Neural crest cell (in vitro differentiated cells): Measurements from ENCODE around the gene HEG1. TPM values are rescaled to one million over a fixed set of nuclear protein-coding genes. Genes with fewer than 3 reads are reported as not detected.

Source experiments
- DNase-seq: peaks from one replicate; pipeline ENCODE4 v3.0.0; 2021; ENCODE audit warnings: low read depth, mixed read lengths, low spot score
- H3K27ac Mint-ChIP-seq: one replicate; pipeline ENCODE4 v1.8.0; 2021; ENCODE audit warnings: mild to moderate bottlenecking, mixed read lengths; ENCODE audit not compliant: unreplicated experiment
- H3K27me3 Mint-ChIP-seq: 2 replicates; pipeline ENCODE4 v1.8.0; 2021; ENCODE audit warnings: low read depth, mild to moderate bottlenecking, mixed read lengths
- H3K36me3 Mint-ChIP-seq: 2 replicates; pipeline ENCODE4 v1.8.0; 2021; ENCODE audit warnings: low read depth, mild to moderate bottlenecking, mixed read lengths
- H3K4me1 Mint-ChIP-seq: 2 replicates; pipeline ENCODE4 v1.8.0; 2021; ENCODE audit warnings: mixed read lengths
- H3K4me3 Mint-ChIP-seq: one replicate; pipeline ENCODE4 v1.8.0; 2021; ENCODE audit warnings: mild to moderate bottlenecking, mixed read lengths
- H3K9me3 Mint-ChIP-seq: 2 replicates; pipeline ENCODE4 v1.8.0; 2021; ENCODE audit warnings: mixed read lengths
- CTCF ChIP-seq: fragments of 200-600 bp; sonication (generic); conservative IDR thresholded peaks from 2 replicates; pipeline ENCODE4 v1.5.0; 2021; ENCODE audit warnings: antibody characterized with exemption, mild to moderate bottlenecking
- total RNA-seq: library from RNA; stranded (reverse); gene quantifications from 2 replicates; pipeline ENCODE4 v1.2.1, GENCODE V29; 2021

Gene HEG1
- total RNA-seq, 1 donor from 2014 or later, result 32.0 TPM

GRCh38 chr3:124985349-124985748 lies 70.4 kb downstream of the HEG1 start:
- TF ChIP-seq CTCF, result no peak
- no peak for DNase-seq
- H3K27ac Mint-ChIP-seq, result no peak overlapping the region
- no peak overlapping the region for H3K4me3 Mint-ChIP-seq
- H3K9me3 Mint-ChIP-seq, result no peaks in the 10 kb centered on the region
- no peaks in the 10 kb centered on the region for H3K4me1 Mint-ChIP-seq
- no peaks in the 10 kb centered on the region for H3K27me3 Mint-ChIP-seq
- H3K36me3 Mint-ChIP-seq, result peaks cover 4% of the 10 kb centered on the region

- no peaks in the 10 kb centered on the region for H3K9me3 Mint-ChIP-seq
- TF ChIP-seq CTCF, result no peak
- no peak for DNase-seq
- H3K4me3 Mint-ChIP-seq, result no peak overlapping the region
- no peak overlapping the region for H3K27ac Mint-ChIP-seq
- H3K4me1 Mint-ChIP-seq, result no peaks in the 10 kb centered on the region
- H3K36me3 Mint-ChIP-seq, result peaks cover under 1% of the 10 kb centered on the region
- H3K27me3 Mint-ChIP-seq, result no peaks in the 10 kb centered on the region
Observed at GRCh38 chr3:124984754-124985153, 71.0 kb downstream of the HEG1 start.

- Mint-ChIP-seq H3K9me3 (no peaks in the 10 kb centered on the region), H3K27ac (no peak overlapping the region), H3K4me3 (no peak overlapping the region), H3K27me3 (no peaks in the 10 kb centered on the region), H3K4me1 (no peaks in the 10 kb centered on the region), H3K36me3 (peaks cover under 1% of the 10 kb centered on the region)
- DNase-seq, result no peak
- TF ChIP-seq CTCF, result no peak
Observed at GRCh38 chr3:124982855-124983254, 72.9 kb downstream of the HEG1 start.

GRCh38 chr3:124981472-124981871 lies 74.3 kb downstream of the HEG1 start:
- Mint-ChIP-seq H3K27ac (no peak overlapping the region), H3K27me3 (no peaks in the 10 kb centered on the region), H3K4me3 (no peak overlapping the region), H3K9me3 (peaks cover 6% of the 10 kb centered on the region), H3K4me1 (no peaks in the 10 kb centered on the region), H3K36me3 (peaks cover 13% of the 10 kb centered on the region)
- DNase-seq, result no peak
- no peak for TF ChIP-seq CTCF

GRCh38 chr3:124978627-124979026 lies 77.2 kb downstream of the HEG1 start:
- H3K27ac Mint-ChIP-seq, result no peak overlapping the region
- H3K9me3 Mint-ChIP-seq, result peaks cover 6% of the 10 kb centered on the region
- H3K27me3 Mint-ChIP-seq, result no peaks in the 10 kb centered on the region
- peaks cover 17% of the 10 kb centered on the region for H3K36me3 Mint-ChIP-seq
- TF ChIP-seq CTCF, result no peak
- no peak overlapping the region for H3K4me3 Mint-ChIP-seq
- DNase-seq, result no peak
- no peaks in the 10 kb centered on the region for H3K4me1 Mint-ChIP-seq

GRCh38 chr3:124976383-124976782 lies 79.4 kb downstream of the HEG1 start:
- Mint-ChIP-seq H3K4me1 (no peaks in the 10 kb centered on the region), H3K4me3 (no peak overlapping the region), H3K9me3 (peaks cover 6% of the 10 kb centered on the region), H3K27me3 (no peaks in the 10 kb centered on the region), H3K27ac (no peak overlapping the region), H3K36me3 (peaks cover 17% of the 10 kb centered on the region)
- no peak for TF ChIP-seq CTCF
- no peak for DNase-seq
